RWPE1 (cell line): ENCODE data around the gene SLC24A3.

Experiments
- CTCF ChIA-PET: fragments of 350-600 bp; sonication (Branson Sonifier 250); formaldehyde crosslinking; extraction: SDS; loops from one replicate; lab custom pipeline; 2021; lab: Yijun Ruan, JAX
- POLR2A ChIA-PET: fragments of 400-600 bp; formaldehyde crosslinking; extraction: SDS; loops from one replicate; lab custom pipeline; 2020; ENCODE audit warnings: antibody characterized with exemption; ENCODE audit not compliant: low non-redundant PET; lab: Yijun Ruan, JAX
- DNase-seq: peaks from one replicate; pipeline ENCODE4 v3.0.0; 2012; ENCODE audit warnings: low spot score
- H3K27ac ChIP-seq: fragments of 450-650 bp; 2 replicates; pipeline ENCODE4 v1.5.1; 2017
- TF ChIP-seq, protein P1 (sequence below): fragments of 450-650 bp; conservative IDR thresholded peaks from 2 replicates; pipeline ENCODE4 v1.5.1; 2017; ENCODE audit warnings: low read depth, mild to moderate bottlenecking

The SLC24A3 gene

DNA sequence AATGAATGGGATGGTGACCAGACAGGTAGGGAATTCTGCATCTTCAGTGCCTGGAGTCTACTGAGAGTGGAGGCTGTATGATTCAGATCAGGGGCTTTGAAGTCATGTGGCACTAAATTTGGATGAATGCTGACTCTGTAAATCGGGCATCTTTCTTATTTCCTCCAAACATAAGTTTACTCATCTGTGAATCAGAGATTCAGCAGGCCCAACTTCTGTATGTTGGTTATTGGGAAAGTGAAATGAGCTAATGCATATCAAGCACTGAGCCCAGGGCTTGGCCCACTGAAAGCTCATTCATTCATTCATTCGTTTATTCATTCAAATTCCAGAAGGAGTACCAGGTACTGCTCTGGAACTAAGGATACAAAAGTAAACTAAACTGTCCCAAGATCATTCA, 353.3 kb downstream of the SLC24A3 start:
- H3K27ac ChIP-seq = no peak overlapping the region
- TF ChIP-seq, protein P1, sequence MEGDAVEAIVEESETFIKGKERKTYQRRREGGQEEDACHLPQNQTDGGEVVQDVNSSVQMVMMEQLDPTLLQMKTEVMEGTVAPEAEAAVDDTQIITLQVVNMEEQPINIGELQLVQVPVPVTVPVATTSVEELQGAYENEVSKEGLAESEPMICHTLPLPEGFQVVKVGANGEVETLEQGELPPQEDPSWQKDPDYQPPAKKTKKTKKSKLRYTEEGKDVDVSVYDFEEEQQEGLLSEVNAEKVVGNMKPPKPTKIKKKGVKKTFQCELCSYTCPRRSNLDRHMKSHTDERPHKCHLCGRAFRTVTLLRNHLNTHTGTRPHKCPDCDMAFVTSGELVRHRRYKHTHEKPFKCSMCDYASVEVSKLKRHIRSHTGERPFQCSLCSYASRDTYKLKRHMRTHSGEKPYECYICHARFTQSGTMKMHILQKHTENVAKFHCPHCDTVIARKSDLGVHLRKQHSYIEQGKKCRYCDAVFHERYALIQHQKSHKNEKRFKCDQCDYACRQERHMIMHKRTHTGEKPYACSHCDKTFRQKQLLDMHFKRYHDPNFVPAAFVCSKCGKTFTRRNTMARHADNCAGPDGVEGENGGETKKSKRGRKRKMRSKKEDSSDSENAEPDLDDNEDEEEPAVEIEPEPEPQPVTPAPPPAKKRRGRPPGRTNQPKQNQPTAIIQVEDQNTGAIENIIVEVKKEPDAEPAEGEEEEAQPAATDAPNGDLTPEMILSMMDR = no peak
- no peak for DNase-seq
- ChIA-PET CTCF (interaction anchor here (0.5 kb wide), 1 partner anchor 37 kb away, joined by 3 read pairs; no protein-coding TSS in a partner anchor), POLR2A (no interaction called here)

DNA sequence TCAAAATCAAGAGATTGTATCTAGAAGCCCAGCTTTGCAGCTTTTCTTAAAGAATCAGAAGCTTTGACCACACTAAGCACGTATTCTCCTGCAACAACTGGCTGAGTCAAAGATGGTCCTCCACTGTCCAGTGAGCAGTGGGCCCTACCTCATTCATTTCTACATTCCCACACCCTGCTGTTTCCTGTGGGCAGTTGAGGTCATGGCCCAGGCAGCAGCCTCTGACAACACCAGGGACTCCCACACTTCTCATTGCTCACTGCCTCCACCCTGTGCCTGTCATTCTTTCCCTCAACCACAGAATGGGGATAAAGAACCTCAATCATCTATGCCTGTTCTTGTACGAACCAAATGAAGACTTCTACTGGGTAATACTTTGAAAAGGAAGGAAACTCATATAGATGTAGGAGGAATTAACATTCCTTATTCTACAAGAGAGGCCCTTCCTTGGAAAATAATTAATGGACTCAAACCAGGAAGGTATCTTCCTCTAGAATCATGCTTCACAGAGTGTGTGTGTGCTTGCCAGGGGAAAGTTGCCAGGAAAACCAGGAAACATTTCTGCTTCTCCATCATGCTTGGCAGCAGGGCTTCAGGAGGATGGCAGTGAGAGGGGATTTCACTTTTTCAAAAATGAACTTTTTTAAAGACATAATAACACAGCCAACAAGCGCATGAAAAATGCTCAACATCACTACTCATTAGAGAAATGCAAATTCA, 353.9 kb downstream of the SLC24A3 start:
- ChIA-PET CTCF (no interaction called here), POLR2A (no interaction called here)
- DNase-seq = no peak
- H3K27ac ChIP-seq = no peak overlapping the region
- TF ChIP-seq, protein P1 = no peak

DNA sequence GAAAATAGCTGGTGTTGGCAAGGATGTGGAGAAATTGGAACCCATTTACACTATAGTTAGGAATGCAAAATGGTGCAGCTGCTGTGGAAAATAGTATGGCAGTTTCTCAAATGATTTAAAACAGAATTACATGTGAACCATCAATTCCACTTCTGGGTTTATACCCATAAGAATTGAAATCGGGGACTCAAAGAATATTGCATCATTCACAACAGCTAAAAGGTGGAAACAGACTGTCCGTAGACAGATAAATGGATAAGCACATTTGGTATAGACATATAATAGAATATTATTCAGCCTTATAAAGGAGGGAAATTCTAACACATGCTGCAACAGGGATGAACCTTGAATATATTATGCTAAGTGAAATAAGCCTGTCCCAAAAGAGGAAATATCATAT, 355.7 kb downstream of the SLC24A3 start:
- CTCF ChIA-PET = no interaction called here
- POLR2A ChIA-PET = no interaction called here
- H3K27ac ChIP-seq = no peak overlapping the region
- DNase-seq = no peak
- TF ChIP-seq, protein P1 = no peak

DNA sequence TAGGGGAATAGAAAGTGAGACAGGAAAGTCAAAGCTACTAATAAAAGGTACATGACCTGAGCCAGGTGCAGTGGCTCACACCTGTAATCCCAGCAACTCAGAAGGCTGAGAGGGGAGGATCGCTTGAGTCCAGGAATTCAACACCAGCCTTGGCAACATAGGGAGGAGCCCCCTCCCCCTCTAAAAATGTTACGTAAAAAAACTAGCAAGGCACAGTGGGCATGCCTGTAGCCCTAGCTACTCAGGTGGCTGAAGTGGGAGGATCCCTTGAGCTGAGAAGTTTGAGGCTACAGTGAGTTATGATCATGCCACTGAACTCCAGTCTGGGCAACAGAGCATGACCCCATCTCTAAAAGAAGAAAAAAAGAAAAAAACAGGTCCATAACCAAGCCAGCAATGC, 359.6 kb downstream of the SLC24A3 start:
- no peak overlapping the region for H3K27ac ChIP-seq
- ChIA-PET CTCF (no interaction called here), POLR2A (no interaction called here)
- DNase-seq = no peak
- TF ChIP-seq, protein P1 = no peak

DNA sequence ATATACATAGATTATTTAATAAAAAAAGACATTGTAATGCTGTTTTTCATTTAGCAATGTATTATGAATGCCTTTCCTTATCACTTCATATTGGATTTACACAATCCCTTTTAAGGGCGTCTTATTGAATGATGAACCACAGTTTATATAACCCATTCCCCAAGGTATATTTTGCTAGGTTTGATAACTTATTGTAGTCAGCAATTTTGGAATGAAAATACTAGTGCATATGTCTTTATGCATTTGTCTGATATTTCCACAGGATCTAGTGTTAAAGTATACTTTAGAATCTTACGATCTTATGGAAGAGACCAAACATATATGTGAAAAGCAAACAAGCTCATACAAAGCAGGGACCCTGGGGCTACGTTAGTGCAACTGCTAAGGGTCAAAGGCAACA, 365.2 kb downstream of the SLC24A3 start:
- TF ChIP-seq, protein P1 = no peak
- ChIA-PET CTCF (no interaction called here), POLR2A (no interaction called here)
- no peak overlapping the region for H3K27ac ChIP-seq
- no peak for DNase-seq

DNA sequence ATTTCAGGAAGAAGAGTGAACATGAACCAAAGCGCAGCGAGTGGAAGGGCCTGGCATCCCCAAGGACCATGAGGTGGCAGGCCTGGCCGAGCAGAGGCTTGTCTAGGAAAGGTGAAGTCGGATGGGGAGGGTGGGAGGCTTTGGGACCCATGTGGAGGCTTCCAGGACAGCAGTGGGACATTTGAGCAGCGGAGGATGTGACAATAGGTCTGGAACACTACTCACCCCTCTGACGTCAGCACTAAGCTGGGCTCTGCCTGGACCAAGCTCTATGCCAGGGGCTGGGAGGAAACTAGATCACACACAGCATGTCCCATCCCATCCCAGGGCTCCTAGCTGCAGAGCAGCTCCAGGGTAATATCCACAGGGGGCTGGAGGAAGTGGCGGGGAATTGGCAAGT, 370.3 kb downstream of the SLC24A3 start:
- DNase-seq = no peak
- no peak overlapping the region for H3K27ac ChIP-seq
- POLR2A ChIA-PET = no interaction called here
- CTCF ChIA-PET = interaction anchor here (0.6 to 1.9 kb wide), 3 partner anchors 13 to 377 kb away, joined by 3 to 11 read pairs (median 3); no protein-coding TSS in a partner anchor
- TF ChIP-seq, protein P1 = no peak
